Thyroid gland (tissue), 4 donors: ENCODE measurements around the gene IRS1.

Experiments
- CTCF ChIP-seq, 6 experiments: fragments of 200-600 bp in 3 of 6; fragments of 450-650 bp in 3 of 6; sonication (generic) in 3 of 6; IDR thresholded peaks; one replicate each; pipeline ENCODE4 v1.5.1; 2016 to 2019; ENCODE audit warnings: antibody characterized with exemption in 6 of 6, mild to moderate bottlenecking in 2 of 6, inconsistent platforms in 1 of 6, moderate library complexity in 1 of 6
- POLR2A ChIP-seq, 2 donors: fragments of 450-650 bp; IDR thresholded peaks; one replicate each; pipeline ENCODE4 v1.6.1; 2017; ENCODE audit warnings: antibody characterized with exemption in 2 of 2, mild to moderate bottlenecking in 2 of 2, moderate library complexity in 1 of 2

GRCh38 chr2:226782092-226782713 lies 17.4 kb downstream of the IRS1 start:
- TF ChIP-seq CTCF (IDR thresholded peaks at IDR 0.05) (no peak), POLR2A (IDR thresholded peaks at IDR 0.05) (no peak)
